SJCRH30 (cell line): ENCODE results near the gene FGFBP3. TPM values are rescaled to one million over a fixed set of nuclear protein-coding genes. Genes with fewer than 3 reads are reported as not detected.

Experiments
- total RNA-seq: library from RNA; depleted of rRNA; stranded (reverse); fragments of >200 nt; shearing (Covaris generic); gene quantifications from 2 replicates; pipeline ENCODE4 v1.2.3, GENCODE V29; 2014; rRNA removed

The FGFBP3 gene
- total RNA-seq, 1 experiment from 2014 or later, result 0.53 TPM

Other genes starting within 250 kb of the FGFBP3 start
- gene TNKS2, start 111.1 kb downstream of the FGFBP3 start, total RNA-seq, result 15.9 and 17.6 TPM in 2 replicates
- 21.1 and 26.3 TPM in 2 replicates for gene BTAF1, start 14.3 kb upstream of the FGFBP3 start, total RNA-seq